Measurements from ENCODE around the gene LMO1.

The LMO1 gene

DNA sequence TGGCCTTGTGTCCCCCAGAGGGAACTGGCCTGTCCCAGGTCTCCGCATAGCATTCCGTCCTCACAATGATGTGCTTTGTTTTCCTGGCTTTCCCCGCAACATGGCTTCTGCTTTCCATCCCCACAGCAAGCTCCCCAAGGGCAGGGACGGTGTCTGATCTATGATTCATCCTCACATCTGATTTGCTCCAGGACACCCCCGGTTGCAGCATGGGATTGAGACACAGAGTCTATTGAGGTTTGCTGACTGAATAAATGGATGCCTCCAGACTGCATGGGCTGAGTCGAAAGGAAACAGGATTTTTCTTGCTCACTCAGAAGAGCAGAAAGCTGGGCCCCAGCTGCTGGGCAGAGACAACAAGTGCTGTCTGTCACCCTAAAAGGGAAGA, 40.2 kb downstream of the LMO1 start:
- TF ChIP-seq POLR2AphosphoS5 (IDR thresholded peaks at IDR 0.05; ENCODE audit: low read depth, low read length) (no peak), FOXP2 (optimal IDR thresholded peaks at IDR 0.05; ENCODE audit: borderline replicate concordance, extremely low read depth, extremely low read length, insufficient read depth) (no peak), SIN3A (IDR thresholded peaks at IDR 0.05; ENCODE audit: borderline replicate concordance, insufficient read depth, low read length) (no peak), TAF1 (IDR thresholded peaks at IDR 0.05; ENCODE audit: borderline replicate concordance, insufficient read depth, low read length) (no peak)
- TF ChIP-seq, protein P1, sequence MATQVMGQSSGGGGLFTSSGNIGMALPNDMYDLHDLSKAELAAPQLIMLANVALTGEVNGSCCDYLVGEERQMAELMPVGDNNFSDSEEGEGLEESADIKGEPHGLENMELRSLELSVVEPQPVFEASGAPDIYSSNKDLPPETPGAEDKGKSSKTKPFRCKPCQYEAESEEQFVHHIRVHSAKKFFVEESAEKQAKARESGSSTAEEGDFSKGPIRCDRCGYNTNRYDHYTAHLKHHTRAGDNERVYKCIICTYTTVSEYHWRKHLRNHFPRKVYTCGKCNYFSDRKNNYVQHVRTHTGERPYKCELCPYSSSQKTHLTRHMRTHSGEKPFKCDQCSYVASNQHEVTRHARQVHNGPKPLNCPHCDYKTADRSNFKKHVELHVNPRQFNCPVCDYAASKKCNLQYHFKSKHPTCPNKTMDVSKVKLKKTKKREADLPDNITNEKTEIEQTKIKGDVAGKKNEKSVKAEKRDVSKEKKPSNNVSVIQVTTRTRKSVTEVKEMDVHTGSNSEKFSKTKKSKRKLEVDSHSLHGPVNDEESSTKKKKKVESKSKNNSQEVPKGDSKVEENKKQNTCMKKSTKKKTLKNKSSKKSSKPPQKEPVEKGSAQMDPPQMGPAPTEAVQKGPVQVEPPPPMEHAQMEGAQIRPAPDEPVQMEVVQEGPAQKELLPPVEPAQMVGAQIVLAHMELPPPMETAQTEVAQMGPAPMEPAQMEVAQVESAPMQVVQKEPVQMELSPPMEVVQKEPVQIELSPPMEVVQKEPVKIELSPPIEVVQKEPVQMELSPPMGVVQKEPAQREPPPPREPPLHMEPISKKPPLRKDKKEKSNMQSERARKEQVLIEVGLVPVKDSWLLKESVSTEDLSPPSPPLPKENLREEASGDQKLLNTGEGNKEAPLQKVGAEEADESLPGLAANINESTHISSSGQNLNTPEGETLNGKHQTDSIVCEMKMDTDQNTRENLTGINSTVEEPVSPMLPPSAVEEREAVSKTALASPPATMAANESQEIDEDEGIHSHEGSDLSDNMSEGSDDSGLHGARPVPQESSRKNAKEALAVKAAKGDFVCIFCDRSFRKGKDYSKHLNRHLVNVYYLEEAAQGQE (IDR thresholded peaks at IDR 0.05; ENCODE audit: insufficient read depth in 1 of 2, low read depth in 2 of 2, low read length in 2 of 2) = no peak

- TF ChIP-seq POLR2AphosphoS5 (IDR thresholded peaks at IDR 0.05; ENCODE audit: low read depth, low read length) (no peak), SIN3A (IDR thresholded peaks at IDR 0.05; ENCODE audit: borderline replicate concordance, insufficient read depth, low read length) (no peak), TAF1 (IDR thresholded peaks at IDR 0.05; ENCODE audit: borderline replicate concordance, insufficient read depth, low read length) (no peak), FOXP2 (optimal IDR thresholded peaks at IDR 0.05; ENCODE audit: borderline replicate concordance, extremely low read depth, extremely low read length, insufficient read depth) (no peak)
- TF ChIP-seq, protein P1 (IDR thresholded peaks at IDR 0.05; ENCODE audit: insufficient read depth in 1 of 2, low read depth in 2 of 2, low read length in 2 of 2) = no peak
Measured at GRCh38 chr11:8222820-8223512, 40.7 kb downstream of the LMO1 start.

DNA sequence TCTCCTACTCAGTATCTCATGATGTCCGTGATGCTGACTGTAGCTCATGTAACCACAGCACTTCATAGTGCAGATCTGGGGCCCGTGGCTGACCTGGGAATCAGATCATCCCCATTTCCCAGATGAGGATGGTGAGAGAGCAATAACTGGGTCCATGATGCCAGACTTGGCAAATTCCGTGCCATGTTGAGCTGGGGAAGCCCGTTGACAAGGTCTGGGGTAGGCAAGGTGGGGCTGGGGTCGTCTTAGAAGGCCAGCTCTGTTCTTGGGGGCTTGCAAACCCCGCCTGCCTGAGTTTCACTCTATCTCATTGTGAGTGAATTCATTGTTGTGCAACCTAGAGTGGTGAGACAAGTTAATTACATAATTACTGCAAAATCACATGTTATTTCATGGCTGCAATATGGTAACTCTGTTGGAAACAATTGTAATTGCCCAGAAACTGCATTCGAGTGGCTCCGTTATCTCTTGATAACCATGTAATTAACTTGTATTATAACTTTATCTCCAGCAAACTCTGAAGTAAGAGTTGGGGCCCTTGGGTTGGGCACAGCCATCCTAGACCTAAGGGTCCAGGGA, 41.7 kb downstream of the LMO1 start:
- TF ChIP-seq, protein P1 (IDR thresholded peaks at IDR 0.05; ENCODE audit: insufficient read depth in 1 of 2, low read depth in 2 of 2, low read length in 2 of 2) = no peak
- TF ChIP-seq TAF1 (IDR thresholded peaks at IDR 0.05; ENCODE audit: borderline replicate concordance, insufficient read depth, low read length) = no peak
- TF ChIP-seq FOXP2 (optimal IDR thresholded peaks at IDR 0.05; ENCODE audit: borderline replicate concordance, extremely low read depth, extremely low read length, insufficient read depth) = no peak
- no peak for TF ChIP-seq SIN3A (IDR thresholded peaks at IDR 0.05; ENCODE audit: borderline replicate concordance, insufficient read depth, low read length)
- TF ChIP-seq POLR2AphosphoS5 (IDR thresholded peaks at IDR 0.05; ENCODE audit: low read depth, low read length) = no peak

GRCh38 chr11:8221046-8221723, 42.5 kb downstream of the LMO1 start:
- TF ChIP-seq, protein P1 (IDR thresholded peaks at IDR 0.05; ENCODE audit: insufficient read depth in 1 of 2, low read depth in 2 of 2, low read length in 2 of 2) = no peak
- TF ChIP-seq POLR2AphosphoS5 (IDR thresholded peaks at IDR 0.05; ENCODE audit: low read depth, low read length) (no peak), TAF1 (IDR thresholded peaks at IDR 0.05; ENCODE audit: borderline replicate concordance, insufficient read depth, low read length) (no peak), SIN3A (IDR thresholded peaks at IDR 0.05; ENCODE audit: borderline replicate concordance, insufficient read depth, low read length) (no peak), FOXP2 (optimal IDR thresholded peaks at IDR 0.05; ENCODE audit: borderline replicate concordance, extremely low read depth, extremely low read length, insufficient read depth) (no peak)
